HG03439 (cell line): ENCODE results near the gene TRIM49D2.
"Not testable (repeated sequence)": the region's sequence is repeated elsewhere in the genome, so short reads cannot be mapped to it uniquely, and the experiment has no call there.

ENCODE experiments used
- ATAC-seq: cut with Tn5 transposase; IDR thresholded peaks from one replicate; pipeline ENCODE4 v1.9.1; 2021; ENCODE audit warnings: mild to moderate bottlenecking, moderate library complexity; ENCODE audit not compliant: unreplicated experiment

TRIM49D2 gene

GRCh38 chr11:89923764-89924163 is at the start of gene TRIM49D2:
Gene TRIM49D2, plus strand, starts transcription at chr11:89924064. Its CDS starts 2,698 bp downstream, at chr11:89926762.
- ATAC-seq: not testable (repeated sequence)

GRCh38 chr11:89877511-89877910 is 46.4 kb upstream of the TRIM49D2 start:
- not testable (repeated sequence) for ATAC-seq

GRCh38 chr11:89893245-89893644 is 30.6 kb upstream of the TRIM49D2 start:
- not testable (repeated sequence) for ATAC-seq

GRCh38 chr11:89900809-89901208 is 23.1 kb upstream of the TRIM49D2 start:
- ATAC-seq: not testable (repeated sequence)

DNA sequence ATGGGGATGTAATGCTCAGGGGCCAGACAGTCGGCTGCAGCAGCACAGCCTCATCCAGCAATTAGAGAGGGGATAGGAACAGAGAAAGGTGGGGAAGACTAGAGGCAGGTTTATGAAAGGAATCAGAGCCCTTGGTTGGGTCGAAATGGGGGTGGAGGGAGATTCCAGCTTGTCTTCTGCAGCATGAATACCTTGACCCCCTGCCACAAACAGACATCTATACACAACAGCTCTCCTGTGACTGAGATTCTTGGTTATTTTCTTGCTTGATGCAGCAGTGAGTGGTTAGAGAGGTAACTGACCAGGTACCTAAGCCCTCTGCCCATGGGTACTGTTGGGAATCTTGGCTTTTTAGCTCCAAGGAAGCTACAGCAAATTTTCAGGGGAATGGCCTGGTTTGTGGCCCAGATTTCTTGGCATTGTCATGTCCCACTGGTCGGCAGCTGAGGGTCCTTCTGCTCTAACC is 1.6 kb upstream of the TRIM49D2 start, which contains the start of gene TRIM49D1:
TRIM49D1 (minus strand) TSS at position 51 of the 466 bp plus-strand sequence. CDS start 4,535 bp downstream, outside the sequence.
- no peak for ATAC-seq

DNA sequence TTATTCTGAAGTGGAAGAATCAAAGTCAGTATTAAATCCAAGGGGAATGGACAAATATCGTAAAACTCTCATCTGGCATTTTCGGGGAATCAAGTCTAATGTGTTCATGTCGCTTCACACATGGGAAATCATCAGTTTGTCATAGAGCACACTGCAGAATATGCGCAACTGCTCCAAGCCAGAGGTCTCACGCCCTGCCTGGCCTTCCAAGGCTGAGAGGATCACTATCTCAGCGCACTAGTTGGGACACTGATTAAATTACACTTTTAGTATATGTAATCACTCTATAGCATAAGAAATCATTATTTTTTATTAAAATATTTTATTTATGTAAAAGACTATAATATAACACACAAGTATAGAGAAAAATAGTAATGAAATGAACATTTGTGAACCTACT is 37.0 kb downstream of the TRIM49D2 start:
- not testable (repeated sequence) for ATAC-seq

DNA sequence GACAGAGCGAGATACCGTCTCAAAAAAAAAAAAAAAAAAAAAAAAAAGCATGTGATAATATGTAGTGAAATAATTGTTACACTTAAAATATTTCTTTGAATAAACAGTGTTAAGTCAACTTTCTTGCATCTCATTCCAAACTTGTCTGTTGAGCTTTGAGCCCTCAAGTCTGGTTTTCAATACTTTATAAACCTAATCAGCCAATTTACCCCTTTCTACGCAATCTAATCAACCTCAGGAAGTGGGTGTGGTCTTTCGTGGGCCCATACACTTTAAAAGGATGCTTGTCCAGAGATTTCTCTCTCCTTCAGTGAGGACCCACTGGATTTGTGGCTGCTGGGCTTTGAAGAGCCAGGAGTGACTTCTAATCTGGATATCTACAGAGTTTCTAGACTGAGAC is 41.9 kb downstream of the TRIM49D2 start, which contains the start of gene TRIM64:
TRIM64 (plus strand) TSS at position 301 of the 400 bp plus-strand sequence. CDS start 2,467 bp downstream, outside the sequence.
- not testable (repeated sequence) for ATAC-seq
